HCT116 (cell line): Measurements from ENCODE around the gene TOMM70.

Experiments
- CBX3 ChIP-seq: IDR thresholded peaks from 2 replicates; pipeline ENCODE4 v1.6.1; 2012; ENCODE audit warnings: low read depth
- EGR1 ChIP-seq: IDR thresholded peaks from 2 replicates; pipeline ENCODE4 v1.6.1; 2012; ENCODE audit warnings: low read depth
- ELF1 ChIP-seq: IDR thresholded peaks from 2 replicates; pipeline ENCODE4 v1.6.1; 2012; ENCODE audit warnings: low read depth, borderline replicate concordance
- EZH2 ChIP-seq: fragments of 200-600 bp; sonication (generic); IDR thresholded peaks from 2 replicates; pipeline ENCODE4 v1.6.1; 2017; ENCODE audit warnings: antibody characterized with exemption, mixed run types
- POLR2A ChIP-seq: IDR thresholded peaks from 2 replicates; pipeline ENCODE4 v1.7.0; 2011; ENCODE audit warnings: borderline replicate concordance; ENCODE audit not compliant: insufficient read depth, insufficient read length; ENCODE audit errors: extremely low read depth
- POLR2AphosphoS5 ChIP-seq: IDR thresholded peaks from 2 replicates; pipeline ENCODE4 v1.6.1; 2011; ENCODE audit warnings: mild to moderate bottlenecking, low read depth, low read length, moderate library complexity
- RAD21 ChIP-seq: IDR thresholded peaks from 2 replicates; pipeline ENCODE4 v1.6.1; 2012; ENCODE audit warnings: low read depth, mild to moderate bottlenecking
- SP1 ChIP-seq: IDR thresholded peaks from 2 replicates; pipeline ENCODE4 v1.6.1; 2012; ENCODE audit warnings: low read depth
- ZFX ChIP-seq: fragments of 450-650 bp; IDR thresholded peaks from 2 replicates; pipeline ENCODE4 v1.6.1; 2017
- ZNF274 ChIP-seq: fragments of 200-500 bp; sonication (Bioruptor generic); IDR thresholded peaks from 2 replicates; pipeline ENCODE4 v1.6.1; 2014; ENCODE audit warnings: mild to moderate bottlenecking, low read depth, low read length, inconsistent platforms
- TF ChIP-seq, protein P1 (sequence below), 3 experiments: fragments of 200-600 bp in 1 of 3; sonication (generic) in 1 of 3; IDR thresholded peaks in 2 of 3; conservative IDR thresholded peaks in 1 of 3; 2 replicates each; pipeline ENCODE4 v1.5.1; 2012 to 2017; ENCODE audit warnings: low read depth in 2 of 3, low read length in 2 of 3, antibody characterized with exemption in 1 of 3, borderline replicate concordance in 1 of 3, control low read depth in 1 of 3, mild to moderate bottlenecking in 1 of 3, mixed read lengths in 1 of 3, mixed run types in 1 of 3, moderate library complexity in 1 of 3; ENCODE audit not compliant: insufficient read depth in 1 of 3
- TF ChIP-seq, protein P2 (sequence below): IDR thresholded peaks from 2 replicates; pipeline ENCODE4 v1.6.1; 2012
- TF ChIP-seq, protein P3 (sequence below): IDR thresholded peaks from 2 replicates; pipeline ENCODE4 v1.6.1; 2012; ENCODE audit warnings: low read depth

DNA sequence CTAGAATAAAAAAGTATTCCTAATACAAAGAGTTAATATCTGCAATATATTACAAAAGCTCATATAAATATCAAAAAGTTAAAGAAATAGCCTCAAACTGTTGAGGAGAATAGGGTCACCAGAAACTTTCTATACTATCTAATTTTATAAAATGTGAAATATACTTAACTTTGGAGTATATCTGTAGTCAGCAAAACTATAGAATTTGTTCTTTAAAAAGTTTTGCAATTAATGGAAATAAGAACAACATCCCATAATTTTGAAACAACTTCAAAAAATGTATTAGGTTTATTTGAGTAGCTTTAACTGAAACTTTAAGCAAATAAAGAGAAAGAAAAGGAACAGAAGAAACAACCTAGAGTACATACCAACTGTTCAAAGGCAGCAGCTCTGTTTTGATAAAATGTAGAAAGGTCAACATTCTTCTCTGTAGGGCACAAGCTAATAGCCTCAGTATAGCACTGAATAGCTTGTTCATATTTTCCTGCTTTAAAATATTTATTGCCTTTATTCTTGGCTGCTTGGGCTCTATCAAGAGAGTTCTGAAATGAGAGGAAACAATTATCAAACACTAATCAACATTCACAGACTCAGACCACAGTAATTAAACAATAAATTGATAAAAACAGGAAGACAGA is 14.3 kb downstream of the TOMM70 start:
- TF ChIP-seq, protein P1, sequence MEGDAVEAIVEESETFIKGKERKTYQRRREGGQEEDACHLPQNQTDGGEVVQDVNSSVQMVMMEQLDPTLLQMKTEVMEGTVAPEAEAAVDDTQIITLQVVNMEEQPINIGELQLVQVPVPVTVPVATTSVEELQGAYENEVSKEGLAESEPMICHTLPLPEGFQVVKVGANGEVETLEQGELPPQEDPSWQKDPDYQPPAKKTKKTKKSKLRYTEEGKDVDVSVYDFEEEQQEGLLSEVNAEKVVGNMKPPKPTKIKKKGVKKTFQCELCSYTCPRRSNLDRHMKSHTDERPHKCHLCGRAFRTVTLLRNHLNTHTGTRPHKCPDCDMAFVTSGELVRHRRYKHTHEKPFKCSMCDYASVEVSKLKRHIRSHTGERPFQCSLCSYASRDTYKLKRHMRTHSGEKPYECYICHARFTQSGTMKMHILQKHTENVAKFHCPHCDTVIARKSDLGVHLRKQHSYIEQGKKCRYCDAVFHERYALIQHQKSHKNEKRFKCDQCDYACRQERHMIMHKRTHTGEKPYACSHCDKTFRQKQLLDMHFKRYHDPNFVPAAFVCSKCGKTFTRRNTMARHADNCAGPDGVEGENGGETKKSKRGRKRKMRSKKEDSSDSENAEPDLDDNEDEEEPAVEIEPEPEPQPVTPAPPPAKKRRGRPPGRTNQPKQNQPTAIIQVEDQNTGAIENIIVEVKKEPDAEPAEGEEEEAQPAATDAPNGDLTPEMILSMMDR (IDR thresholded peaks at IDR 0.05 in 2 of 3, conservative IDR thresholded peaks at IDR 0.05 in 1 of 3; ENCODE audit: borderline replicate concordance in 1 of 3, insufficient read depth in 1 of 3, low read depth in 2 of 3, low read length in 2 of 3) = no peak
- TF ChIP-seq POLR2A (no peak), POLR2AphosphoS5 (no peak), EGR1 (no peak), ELF1 (no peak), EZH2 (no peak), ZFX (no peak), RAD21 (no peak), SP1 (no peak), ZNF274 (no peak), CBX3 (no peak)
- TF ChIP-seq, protein P2, sequence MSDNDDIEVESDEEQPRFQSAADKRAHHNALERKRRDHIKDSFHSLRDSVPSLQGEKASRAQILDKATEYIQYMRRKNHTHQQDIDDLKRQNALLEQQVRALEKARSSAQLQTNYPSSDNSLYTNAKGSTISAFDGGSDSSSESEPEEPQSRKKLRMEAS = no peak
- TF ChIP-seq, protein P3, sequence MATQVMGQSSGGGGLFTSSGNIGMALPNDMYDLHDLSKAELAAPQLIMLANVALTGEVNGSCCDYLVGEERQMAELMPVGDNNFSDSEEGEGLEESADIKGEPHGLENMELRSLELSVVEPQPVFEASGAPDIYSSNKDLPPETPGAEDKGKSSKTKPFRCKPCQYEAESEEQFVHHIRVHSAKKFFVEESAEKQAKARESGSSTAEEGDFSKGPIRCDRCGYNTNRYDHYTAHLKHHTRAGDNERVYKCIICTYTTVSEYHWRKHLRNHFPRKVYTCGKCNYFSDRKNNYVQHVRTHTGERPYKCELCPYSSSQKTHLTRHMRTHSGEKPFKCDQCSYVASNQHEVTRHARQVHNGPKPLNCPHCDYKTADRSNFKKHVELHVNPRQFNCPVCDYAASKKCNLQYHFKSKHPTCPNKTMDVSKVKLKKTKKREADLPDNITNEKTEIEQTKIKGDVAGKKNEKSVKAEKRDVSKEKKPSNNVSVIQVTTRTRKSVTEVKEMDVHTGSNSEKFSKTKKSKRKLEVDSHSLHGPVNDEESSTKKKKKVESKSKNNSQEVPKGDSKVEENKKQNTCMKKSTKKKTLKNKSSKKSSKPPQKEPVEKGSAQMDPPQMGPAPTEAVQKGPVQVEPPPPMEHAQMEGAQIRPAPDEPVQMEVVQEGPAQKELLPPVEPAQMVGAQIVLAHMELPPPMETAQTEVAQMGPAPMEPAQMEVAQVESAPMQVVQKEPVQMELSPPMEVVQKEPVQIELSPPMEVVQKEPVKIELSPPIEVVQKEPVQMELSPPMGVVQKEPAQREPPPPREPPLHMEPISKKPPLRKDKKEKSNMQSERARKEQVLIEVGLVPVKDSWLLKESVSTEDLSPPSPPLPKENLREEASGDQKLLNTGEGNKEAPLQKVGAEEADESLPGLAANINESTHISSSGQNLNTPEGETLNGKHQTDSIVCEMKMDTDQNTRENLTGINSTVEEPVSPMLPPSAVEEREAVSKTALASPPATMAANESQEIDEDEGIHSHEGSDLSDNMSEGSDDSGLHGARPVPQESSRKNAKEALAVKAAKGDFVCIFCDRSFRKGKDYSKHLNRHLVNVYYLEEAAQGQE = no peak
